Fibroblast of villous mesenchyme (primary cell): ENCODE measurements around the gene SF3A1. TPM values are rescaled to one million over a fixed set of nuclear protein-coding genes. Genes with fewer than 3 reads are reported as not detected.

Experiments
- DNase-seq: peaks from one replicate; pipeline ENCODE4 v3.0.0-alpha.2; 2010; ENCODE audit warnings: low read depth
- H3K4me3 ChIP-seq: 2 replicates; pipeline ENCODE4 v1.5.1; 2011; ENCODE audit warnings: low read depth, mild to moderate bottlenecking, low read length
- total RNA-seq: library from RNA; depleted of rRNA; stranded (reverse); fragments of >200 nt; gene quantifications from 2 replicates; pipeline ENCODE4 v1.2.3, GENCODE V29; 2012
- TF ChIP-seq, protein P1 (sequence below): IDR thresholded peaks from 2 replicates; pipeline ENCODE4 v1.5.1; 2012; ENCODE audit warnings: low read depth, mild to moderate bottlenecking, low read length; ENCODE audit not compliant: insufficient read depth

Gene SF3A1
- total RNA-seq, 1 donor, result 27.2 TPM

- no peak for DNase-seq
- TF ChIP-seq, protein P1, sequence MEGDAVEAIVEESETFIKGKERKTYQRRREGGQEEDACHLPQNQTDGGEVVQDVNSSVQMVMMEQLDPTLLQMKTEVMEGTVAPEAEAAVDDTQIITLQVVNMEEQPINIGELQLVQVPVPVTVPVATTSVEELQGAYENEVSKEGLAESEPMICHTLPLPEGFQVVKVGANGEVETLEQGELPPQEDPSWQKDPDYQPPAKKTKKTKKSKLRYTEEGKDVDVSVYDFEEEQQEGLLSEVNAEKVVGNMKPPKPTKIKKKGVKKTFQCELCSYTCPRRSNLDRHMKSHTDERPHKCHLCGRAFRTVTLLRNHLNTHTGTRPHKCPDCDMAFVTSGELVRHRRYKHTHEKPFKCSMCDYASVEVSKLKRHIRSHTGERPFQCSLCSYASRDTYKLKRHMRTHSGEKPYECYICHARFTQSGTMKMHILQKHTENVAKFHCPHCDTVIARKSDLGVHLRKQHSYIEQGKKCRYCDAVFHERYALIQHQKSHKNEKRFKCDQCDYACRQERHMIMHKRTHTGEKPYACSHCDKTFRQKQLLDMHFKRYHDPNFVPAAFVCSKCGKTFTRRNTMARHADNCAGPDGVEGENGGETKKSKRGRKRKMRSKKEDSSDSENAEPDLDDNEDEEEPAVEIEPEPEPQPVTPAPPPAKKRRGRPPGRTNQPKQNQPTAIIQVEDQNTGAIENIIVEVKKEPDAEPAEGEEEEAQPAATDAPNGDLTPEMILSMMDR, result no peak
- H3K4me3 ChIP-seq, result no peak overlapping the region
Observed at GRCh38 chr22:30297991-30298701, 58.5 kb downstream of the SF3A1 start.

DNA sequence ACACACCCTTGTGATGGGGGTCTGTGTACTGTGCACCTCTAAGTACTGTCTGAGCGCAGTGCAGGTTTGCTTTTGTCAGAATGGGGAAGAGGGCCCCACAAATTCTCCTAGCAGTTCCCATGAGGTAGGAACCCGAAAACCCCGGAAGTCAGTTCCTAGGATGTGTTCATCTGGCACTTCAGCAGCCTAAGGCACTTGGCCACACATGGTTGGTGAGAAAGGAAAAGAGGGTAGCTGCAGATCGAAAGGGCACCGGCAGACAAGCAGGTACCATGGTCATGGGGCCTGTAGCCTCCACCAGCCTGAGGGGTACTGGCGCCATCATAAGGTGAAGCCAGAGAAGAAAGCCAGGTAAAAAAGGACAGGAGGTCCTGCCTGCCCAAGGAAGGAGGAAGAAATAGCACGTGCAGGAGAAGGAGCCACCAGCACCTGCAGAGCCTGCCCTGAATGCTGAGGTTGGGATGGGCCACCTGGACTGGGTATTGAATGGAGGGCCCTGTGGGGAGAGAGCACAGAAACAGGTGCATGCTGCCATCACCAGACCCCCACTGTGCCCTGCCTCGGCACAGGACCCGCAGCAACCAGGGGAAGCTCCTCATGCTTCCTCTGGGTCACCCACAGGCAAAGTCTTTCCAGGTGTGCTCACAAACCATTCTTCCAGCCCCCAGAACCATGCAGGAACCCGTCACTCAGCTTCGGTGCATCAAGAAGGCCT lies 59.3 kb downstream of the SF3A1 start:
- H3K4me3 ChIP-seq, result no peak overlapping the region
- TF ChIP-seq, protein P1, result no peak
- DNase-seq, result no peak

- DNase-seq, result no peak
- TF ChIP-seq, protein P1, result no peak
- H3K4me3 ChIP-seq, result no peak overlapping the region
Observed at GRCh38 chr22:30296833-30297232, 59.9 kb downstream of the SF3A1 start.

DNA sequence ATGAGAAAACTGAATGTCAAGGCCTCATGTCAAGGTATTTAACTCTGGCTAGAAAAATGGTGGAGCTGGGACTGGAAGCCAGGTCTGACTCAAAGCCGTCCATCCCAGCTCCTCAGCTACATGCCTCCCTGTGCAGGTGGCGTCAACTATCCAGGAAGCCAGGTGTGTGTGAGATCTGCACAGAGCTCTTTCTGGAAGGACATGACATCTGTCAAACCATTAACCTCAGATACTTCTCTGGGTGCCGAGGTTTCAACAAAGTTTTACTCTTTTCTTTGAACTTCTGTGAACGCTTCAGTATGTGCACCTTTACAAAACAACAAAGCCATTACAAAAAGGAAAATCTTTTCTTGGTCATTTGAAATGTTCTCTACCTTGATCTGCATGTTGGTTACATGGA lies 60.4 kb downstream of the SF3A1 start:
- TF ChIP-seq, protein P1, result no peak
- no peak for DNase-seq
- no peak overlapping the region for H3K4me3 ChIP-seq

- DNase-seq, result no peak
- TF ChIP-seq, protein P1, result no peak
Observed at GRCh38 chr22:30295576-30295975, 61.1 kb downstream of the SF3A1 start.

DNA sequence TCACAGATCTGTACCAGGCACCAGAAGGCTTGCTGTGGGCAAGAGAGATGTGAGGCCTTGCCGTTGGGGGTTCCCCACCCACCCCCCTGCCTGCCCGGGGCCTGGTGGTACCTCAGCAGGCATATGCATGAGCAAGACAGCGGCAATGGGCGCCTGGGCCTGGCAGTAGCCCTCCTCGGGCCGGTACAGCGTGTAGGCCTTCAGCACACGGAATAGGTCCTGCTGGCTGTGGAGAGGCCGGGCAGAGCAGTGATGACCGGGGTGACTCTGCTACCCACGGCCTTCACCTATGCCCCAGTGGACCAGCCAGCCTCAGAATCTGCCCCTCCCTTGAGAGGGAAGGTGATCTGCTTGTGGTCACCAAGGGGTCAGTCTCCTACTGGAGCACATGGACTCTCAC lies 61.9 kb downstream of the SF3A1 start:
- no peak for DNase-seq
- TF ChIP-seq, protein P1, result no peak
- no peak overlapping the region for H3K4me3 ChIP-seq

More at GRCh38 chr22:30295576-30295975, 61.1 kb downstream of the SF3A1 start:
- no peak overlapping the region for H3K4me3 ChIP-seq
